Fibroblast of gingiva (primary cell): ENCODE measurements around the gene ABLIM3.

Experiments used
- DNase-seq: peaks from one replicate; pipeline ENCODE4 v3.0.0-alpha.2; 2011; ENCODE audit warnings: low read depth

The ABLIM3 gene

DNA sequence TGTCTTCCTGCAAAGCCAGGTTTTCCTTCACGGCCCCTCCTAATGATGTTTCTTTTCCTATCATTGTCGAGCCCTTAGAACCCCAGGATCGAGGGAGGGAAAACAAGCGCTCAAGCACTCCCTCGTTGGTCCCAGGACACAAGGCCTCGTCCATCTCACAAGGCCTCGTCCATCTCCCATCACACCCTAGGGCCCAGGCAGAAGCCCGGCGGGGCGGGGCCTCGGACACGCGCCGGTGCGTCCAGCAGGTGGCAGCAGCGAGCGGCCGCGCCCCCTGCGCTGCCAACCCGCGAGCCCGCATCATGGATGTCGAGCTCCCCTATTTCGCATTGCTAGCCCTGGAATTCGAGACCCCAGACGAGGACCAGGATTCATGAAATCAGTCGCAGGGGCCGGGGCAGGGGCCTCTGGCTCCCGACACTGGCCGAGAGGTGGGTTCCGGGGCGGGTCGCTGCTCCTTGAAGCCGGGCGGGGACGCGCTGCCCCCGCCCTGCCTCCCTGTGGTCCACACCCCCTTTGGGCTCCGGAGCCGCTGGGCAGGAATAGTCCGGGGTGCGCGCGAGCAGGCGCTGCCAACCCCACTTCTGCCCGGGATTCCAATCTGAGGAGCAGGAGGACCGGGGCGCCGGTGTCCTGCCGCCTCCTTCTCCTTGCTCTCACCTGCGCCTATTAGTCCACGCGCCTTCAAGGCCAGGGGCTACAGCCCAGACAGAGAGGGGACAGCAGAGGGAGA lies at the start of gene ABLIM3:
TSS of gene ABLIM3 (plus strand) at position 270 of the 733 bp plus-strand sequence. CDS start 603 bp downstream, outside the sequence.
- peak; percentile 57 for DNase-seq

DNA sequence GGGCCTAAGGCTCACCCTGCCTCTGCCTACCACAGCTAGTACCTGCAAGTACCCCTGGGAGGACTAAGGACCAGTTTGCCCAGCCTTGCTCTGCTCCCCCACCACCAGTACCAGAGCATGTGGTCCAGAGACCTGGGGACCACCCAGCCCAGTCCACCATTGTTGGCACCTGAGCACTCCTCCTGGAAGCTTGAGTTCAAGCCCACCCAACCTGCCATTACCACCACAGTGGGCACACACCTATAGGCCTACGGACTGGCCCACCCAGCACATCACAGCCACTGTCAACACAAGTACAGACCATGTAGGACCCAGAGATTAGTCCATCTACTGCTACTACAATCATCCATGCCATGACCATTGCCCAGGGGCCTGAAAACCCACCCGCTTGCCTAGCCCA lies 47.7 kb upstream of the ABLIM3 start:
- DNase-seq = no peak

GRCh38 chr5:149094996-149095395 lies 46.3 kb upstream of the ABLIM3 start:
- no peak for DNase-seq

DNA sequence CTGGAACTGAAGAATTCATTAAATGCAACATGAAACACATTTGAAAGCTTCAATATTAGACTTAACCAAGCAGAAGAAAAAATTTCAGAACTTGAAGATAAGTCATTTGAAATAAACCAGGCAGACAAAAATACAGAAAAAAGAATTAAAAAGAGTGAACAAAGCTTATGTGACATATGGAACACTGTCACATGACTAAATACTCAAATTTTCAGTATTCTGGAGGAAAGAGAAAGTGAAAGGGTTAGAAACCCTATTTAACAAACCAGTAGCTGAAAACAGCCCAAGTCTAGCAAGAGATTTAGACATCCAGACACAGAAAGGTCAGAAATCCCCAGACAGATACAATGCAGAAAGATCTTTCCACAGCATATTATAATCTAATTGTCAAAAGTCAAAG lies 41.4 kb upstream of the ABLIM3 start:
- DNase-seq = no peak

GRCh38 chr5:149100331-149100730 lies 41.0 kb upstream of the ABLIM3 start:
- no peak for DNase-seq

DNA sequence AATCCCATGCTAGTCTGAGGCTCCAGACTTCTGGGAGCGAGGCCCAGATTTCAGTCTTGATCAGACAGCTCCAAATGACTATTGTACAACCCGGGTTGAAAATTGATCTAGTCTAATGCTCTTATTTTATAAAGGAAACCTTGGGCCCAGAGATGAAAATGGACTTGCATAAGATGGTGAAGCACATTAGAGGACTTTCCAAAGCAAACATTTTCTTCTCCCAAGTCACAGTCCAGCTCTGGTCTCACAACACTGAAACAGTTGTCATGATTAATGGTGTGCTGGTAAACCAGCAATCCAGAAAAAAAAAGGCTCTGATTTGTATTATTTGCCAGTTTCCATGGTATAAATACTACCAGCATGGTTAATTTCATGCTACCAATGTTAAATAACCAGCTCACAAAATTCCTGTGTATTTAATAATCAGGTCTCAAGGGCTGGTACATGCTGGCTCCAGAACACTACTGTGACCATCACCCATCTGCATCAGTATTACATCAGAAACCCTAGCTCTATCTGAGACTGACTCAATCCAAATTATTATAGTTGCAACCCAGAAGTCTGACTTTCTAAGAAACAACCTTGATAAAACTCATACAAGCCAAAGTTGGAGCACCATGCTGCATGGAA lies 32.5 kb upstream of the ABLIM3 start:
- peak; percentile 43 for DNase-seq

GRCh38 chr5:149110406-149110805 lies 30.9 kb upstream of the ABLIM3 start:
- no peak for DNase-seq

GRCh38 chr5:149113669-149114068 lies 27.6 kb upstream of the ABLIM3 start:
- peak; percentile 69 for DNase-seq

- DNase-seq = peak; percentile 68
These were observed 26.6 kb upstream of the ABLIM3 start for GRCh38 chr5:149114403-149115312.

- DNase-seq = no peak
These were observed 23.3 kb upstream of the ABLIM3 start for GRCh38 chr5:149117970-149118369.

- no peak for DNase-seq
These were observed 22.8 kb upstream of the ABLIM3 start for GRCh38 chr5:149118463-149118862.

DNA sequence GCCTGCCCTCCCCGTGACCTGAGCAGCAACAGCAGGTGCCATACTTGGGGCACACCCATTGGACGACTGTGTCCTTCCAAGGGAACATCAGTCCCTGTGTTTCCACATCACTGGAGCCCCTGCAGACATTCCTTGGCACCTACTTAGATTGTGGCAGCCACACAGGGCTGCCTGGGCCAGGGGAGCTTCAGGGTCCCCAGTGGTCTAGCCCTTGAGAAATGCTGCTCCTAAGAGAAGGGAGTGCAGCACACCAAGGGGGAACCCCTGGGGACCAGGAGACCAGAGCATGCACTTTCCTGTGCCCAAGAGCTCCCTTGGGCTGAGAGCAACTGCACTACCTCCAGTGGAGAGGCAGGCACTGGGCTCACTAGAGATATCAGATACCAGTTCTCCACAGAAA lies 20.1 kb upstream of the ABLIM3 start:
- no peak for DNase-seq

DNA sequence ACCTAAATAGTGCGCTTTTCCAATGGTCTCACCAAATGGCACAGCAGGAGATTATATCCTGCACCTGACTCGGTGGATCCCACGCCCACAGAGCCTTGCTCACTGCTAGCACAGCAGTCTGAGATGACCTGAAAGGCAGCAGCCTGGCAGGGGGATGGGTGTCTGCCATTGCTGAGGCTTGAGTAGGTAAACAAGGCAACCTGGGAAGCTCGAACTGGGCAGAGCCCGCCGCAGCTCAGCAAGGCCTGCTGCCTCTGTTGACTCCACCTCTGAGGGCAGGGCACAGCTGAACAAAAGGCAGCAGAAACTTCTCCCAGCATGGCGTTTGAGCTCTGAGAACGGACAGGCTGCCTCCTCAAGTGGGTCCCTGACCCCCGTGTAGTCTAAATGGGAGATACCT lies 18.1 kb upstream of the ABLIM3 start:
- no peak for DNase-seq

GRCh38 chr5:149125386-149125891 lies 15.9 kb upstream of the ABLIM3 start:
- no peak for DNase-seq

- DNase-seq = no peak
These were observed 14.4 kb upstream of the ABLIM3 start for GRCh38 chr5:149126906-149127305.

- no peak for DNase-seq
These were observed 13.8 kb upstream of the ABLIM3 start for GRCh38 chr5:149127394-149127955.

- peak; percentile 29 for DNase-seq
These were observed 13.0 kb upstream of the ABLIM3 start for GRCh38 chr5:149128023-149128875.

GRCh38 chr5:149129181-149129580 lies 12.1 kb upstream of the ABLIM3 start:
- DNase-seq = peak; percentile 26

DNA sequence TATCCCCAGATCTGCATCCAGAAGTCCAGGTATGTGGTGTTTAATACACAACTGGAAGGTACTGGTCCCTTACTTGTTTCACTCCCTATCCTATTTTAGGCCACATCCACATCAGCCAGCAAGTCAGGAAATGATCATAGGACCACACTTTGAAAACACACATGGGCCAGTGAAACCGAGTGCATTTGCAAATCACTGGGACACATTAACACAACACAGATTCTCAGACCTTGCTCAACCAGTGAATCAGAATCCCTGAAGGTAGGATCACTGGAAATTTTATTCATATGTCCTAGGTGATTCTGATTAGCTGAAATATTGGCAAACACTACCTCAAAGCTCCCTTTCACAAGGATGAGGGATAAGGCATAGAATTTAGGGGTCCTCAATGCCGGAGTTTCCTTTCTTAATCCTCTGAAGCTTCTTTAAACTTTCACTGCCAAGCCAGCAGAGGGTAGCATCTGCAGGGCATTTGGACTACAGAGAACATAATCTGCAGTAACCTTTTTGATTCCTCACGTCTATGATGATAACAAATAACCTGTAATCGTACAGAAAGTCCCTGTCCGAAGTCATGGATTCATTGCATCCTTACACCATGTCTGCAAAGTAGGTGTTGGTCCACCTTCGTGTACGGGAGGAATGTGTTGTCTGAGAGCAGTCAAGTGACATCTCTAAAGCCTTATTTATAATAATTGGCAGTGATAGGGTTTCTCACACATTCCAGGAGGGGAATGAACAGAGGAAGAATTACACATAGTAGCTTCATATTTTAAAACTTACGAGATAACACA lies 11.0 kb upstream of the ABLIM3 start:
- DNase-seq = peak; percentile 32

GRCh38 chr5:149132474-149132873 lies 8.8 kb upstream of the ABLIM3 start:
- DNase-seq = no peak
